Lower lobe of right lung (tissue), 2 donors: Measurements from ENCODE around the gene USP22. TPM values are rescaled to one million over a fixed set of nuclear protein-coding genes. Genes with fewer than 3 reads are reported as not detected.
A peak's percentile ranks its signal among the peaks of the same experiment; 100 is the strongest.

Experiments
- ATAC-seq, 2 donors: fragments of 200-7000 bp; cut with Tn5 transposase; one replicate each; pipeline ENCODE4 v1.9.1; 2020 to 2022; ENCODE audit warnings: mild to moderate bottlenecking in 2 of 2, moderate library complexity in 2 of 2
- DNase-seq: peaks from one replicate; pipeline ENCODE4 v3.0.0-alpha.2; 2020
- H3K27ac ChIP-seq: fragments of 200-600 bp; one replicate; pipeline ENCODE4 v1.8.0; 2022
- H3K27me3 ChIP-seq: fragments of 200-600 bp; one replicate; pipeline ENCODE4 v1.8.0; 2022; ENCODE audit warnings: low read depth
- H3K36me3 ChIP-seq: fragments of 200-600 bp; one replicate; pipeline ENCODE4 v1.8.0; 2022; ENCODE audit warnings: mild to moderate bottlenecking
- H3K4me1 ChIP-seq: fragments of 200-600 bp; one replicate; pipeline ENCODE4 v1.8.0; 2022
- H3K4me3 ChIP-seq: fragments of 200-600 bp; one replicate; pipeline ENCODE4 v1.8.0; 2022; ENCODE audit warnings: mild to moderate bottlenecking
- H3K9me3 ChIP-seq: fragments of 200-600 bp; one replicate; pipeline ENCODE4 v1.8.0; 2022
- intact Hi-C: fragments of 100-400 bp; cut with DNase I; formaldehyde crosslinking; loops from one replicate; pipeline ENCODE4 v1.11.0; 2022
- total RNA-seq: library from RNA; stranded (reverse); fragmentation: NEBNext Ultra II Directional; extraction: Animal tissue kit (Norgen Biotek cat#: 25700); gene quantifications from one replicate; pipeline ENCODE4 v1.2.1, GENCODE V29; 2021
- TF ChIP-seq, protein P1 (sequence below): fragments of 200-600 bp; IDR thresholded peaks from one replicate; pipeline ENCODE4 v1.8.0; 2022; ENCODE audit warnings: antibody characterized with exemption, mild to moderate bottlenecking
- donor health status: DM: no; HTN: yes; CAD: no; lungs with severe emphysema.

The USP22 gene
- total RNA-seq, 1 donor from 2014 or later: 154 TPM

- no peak for ATAC-seq
- Histone ChIP-seq H3K4me1 (no peaks in the 10 kb centered on the region), H3K9me3 (no peaks in the 10 kb centered on the region), H3K27ac (no peak overlapping the region), H3K36me3 (no peaks in the 10 kb centered on the region), H3K27me3 (no peaks in the 10 kb centered on the region), H3K4me3 (no peak overlapping the region)
- TF ChIP-seq, protein P1, sequence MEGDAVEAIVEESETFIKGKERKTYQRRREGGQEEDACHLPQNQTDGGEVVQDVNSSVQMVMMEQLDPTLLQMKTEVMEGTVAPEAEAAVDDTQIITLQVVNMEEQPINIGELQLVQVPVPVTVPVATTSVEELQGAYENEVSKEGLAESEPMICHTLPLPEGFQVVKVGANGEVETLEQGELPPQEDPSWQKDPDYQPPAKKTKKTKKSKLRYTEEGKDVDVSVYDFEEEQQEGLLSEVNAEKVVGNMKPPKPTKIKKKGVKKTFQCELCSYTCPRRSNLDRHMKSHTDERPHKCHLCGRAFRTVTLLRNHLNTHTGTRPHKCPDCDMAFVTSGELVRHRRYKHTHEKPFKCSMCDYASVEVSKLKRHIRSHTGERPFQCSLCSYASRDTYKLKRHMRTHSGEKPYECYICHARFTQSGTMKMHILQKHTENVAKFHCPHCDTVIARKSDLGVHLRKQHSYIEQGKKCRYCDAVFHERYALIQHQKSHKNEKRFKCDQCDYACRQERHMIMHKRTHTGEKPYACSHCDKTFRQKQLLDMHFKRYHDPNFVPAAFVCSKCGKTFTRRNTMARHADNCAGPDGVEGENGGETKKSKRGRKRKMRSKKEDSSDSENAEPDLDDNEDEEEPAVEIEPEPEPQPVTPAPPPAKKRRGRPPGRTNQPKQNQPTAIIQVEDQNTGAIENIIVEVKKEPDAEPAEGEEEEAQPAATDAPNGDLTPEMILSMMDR: no peak
- intact Hi-C loops: no loop called here
- DNase-seq: no peak
Observed at GRCh38 chr17:20965492-20965891, 77.3 kb downstream of the USP22 start.

DNA sequence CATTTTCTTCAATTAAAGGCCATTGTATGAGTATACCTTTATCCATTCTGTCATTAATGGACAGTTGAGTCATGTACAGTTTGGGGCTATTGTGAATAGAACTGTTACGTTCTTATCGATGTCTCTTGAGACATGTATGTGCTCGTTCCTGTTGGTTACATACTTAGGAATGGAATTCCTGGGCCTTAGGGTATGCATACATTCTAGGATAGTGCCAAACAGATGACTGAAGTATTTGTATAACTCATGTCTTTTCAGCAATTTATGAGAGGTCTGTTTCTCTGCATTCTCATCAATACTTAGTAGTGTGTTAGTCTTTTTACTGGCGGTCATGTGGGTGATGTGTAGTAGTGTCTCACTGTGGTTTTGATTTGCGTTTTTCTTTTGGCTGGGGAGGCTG is 81.2 kb downstream of the USP22 start:
- DNase-seq (no peak), ATAC-seq (no peak)
- Histone ChIP-seq H3K36me3 (no peaks in the 10 kb centered on the region), H3K27ac (no peak overlapping the region), H3K9me3 (no peaks in the 10 kb centered on the region), H3K4me3 (no peak overlapping the region), H3K4me1 (no peaks in the 10 kb centered on the region), H3K27me3 (no peaks in the 10 kb centered on the region)
- TF ChIP-seq, protein P1: no peak
- intact Hi-C loops: no loop called here

- H3K4me1 ChIP-seq: no peaks in the 10 kb centered on the region
- no peak overlapping the region for H3K27ac ChIP-seq
- H3K27me3 ChIP-seq: no peaks in the 10 kb centered on the region
- H3K36me3 ChIP-seq: no peaks in the 10 kb centered on the region
- intact Hi-C loops: no loop called here
- TF ChIP-seq, protein P1: no peak
- H3K4me3 ChIP-seq: no peak overlapping the region
- no peak for DNase-seq
- no peaks in the 10 kb centered on the region for H3K9me3 ChIP-seq
- no peak for ATAC-seq
Observed at GRCh38 chr17:20960871-20961270, 81.9 kb downstream of the USP22 start.

DNA sequence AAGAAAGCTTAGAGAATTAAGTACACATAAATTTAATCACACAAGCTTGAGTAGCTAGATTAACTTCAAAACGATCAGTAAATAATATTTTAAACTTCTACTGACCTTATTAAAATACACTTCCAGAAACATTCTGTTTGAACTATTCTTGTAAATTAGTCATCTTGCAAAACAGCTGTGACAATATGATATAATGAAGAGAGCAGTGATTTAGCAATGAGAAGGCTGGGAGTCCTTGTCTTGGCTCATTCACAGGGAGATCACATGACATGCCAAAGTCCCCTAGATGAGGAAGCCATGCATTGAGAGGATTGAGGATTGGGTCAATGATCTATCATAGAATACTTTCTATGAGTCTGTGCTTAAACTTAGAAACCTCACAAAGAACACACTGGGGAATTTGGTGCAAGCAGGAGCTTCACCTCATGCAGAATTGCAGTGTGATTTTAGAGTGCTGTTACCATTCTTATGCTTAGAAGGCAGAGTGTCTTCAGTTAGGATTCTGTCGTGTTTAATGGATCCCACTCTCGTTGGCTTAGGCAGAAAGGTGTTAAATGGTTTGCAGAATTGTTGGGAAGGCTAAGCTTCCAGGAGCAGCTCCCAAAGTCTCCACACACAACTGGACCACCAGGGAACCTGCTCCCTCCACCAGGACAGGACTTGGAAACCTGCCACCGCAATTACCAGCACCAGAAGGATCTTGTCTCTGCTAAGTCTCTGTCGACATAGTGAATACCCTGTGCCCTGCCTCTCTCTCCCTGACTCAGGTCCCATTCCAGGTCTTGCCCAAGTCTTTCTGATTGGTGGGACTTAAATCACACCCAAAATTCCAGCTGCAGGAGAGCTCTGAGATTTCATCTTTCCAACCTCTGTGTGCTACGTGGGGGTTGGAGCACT is 87.1 kb downstream of the USP22 start:
- ATAC-seq: peak; percentile 73 to 86
- Histone ChIP-seq H3K27ac (no peak overlapping the region), H3K4me1 (peaks cover 4% of the 10 kb centered on the region), H3K36me3 (no peaks in the 10 kb centered on the region), H3K27me3 (no peaks in the 10 kb centered on the region), H3K4me3 (no peak overlapping the region), H3K9me3 (no peaks in the 10 kb centered on the region)
- TF ChIP-seq, protein P1: no peak
- intact Hi-C loops: no loop called here
- no peak for DNase-seq

GRCh38 chr17:20954794-20955193 is 88.0 kb downstream of the USP22 start:
- Histone ChIP-seq H3K27ac (no peak overlapping the region), H3K4me3 (no peak overlapping the region), H3K36me3 (no peaks in the 10 kb centered on the region), H3K4me1 (peaks cover 4% of the 10 kb centered on the region), H3K27me3 (no peaks in the 10 kb centered on the region), H3K9me3 (no peaks in the 10 kb centered on the region)
- intact Hi-C loops: no loop called here
- TF ChIP-seq, protein P1: no peak
- no peak for DNase-seq
- ATAC-seq: no peak
